Measurements from ENCODE around the gene SNX18.

The SNX18 gene

DNA sequence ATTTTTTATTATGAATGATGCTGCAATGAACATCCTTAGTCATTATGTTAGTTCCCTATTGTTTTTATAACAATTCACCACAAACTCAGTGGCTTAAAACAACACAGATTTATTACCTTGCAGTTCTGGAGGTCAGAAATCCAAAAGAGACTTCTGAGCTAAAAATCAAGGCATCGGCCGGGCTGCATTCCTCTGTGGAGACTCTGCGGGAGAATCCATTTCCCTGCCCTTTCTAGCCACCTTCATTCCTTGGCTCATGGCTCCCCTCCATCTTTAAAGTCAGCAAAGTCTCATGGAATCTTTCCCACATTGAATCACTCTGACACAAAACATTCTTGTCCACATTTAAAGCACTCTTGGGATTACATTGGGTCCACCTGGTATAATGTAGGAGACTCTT lies 38.6 kb downstream of the SNX18 start:
- Histone ChIP-seq H3K4me3 (ENCODE audit: low read length in 2 of 2) (no peak overlapping the region), H3K4me1 (ENCODE audit: control insufficient read depth in 2 of 2, insufficient read depth in 1 of 2, low read depth in 1 of 2, low read length in 2 of 2) (no peaks in the 10 kb centered on the region), H3K14ac (ENCODE audit: low read length) (no peak overlapping the region), H3K4ac (ENCODE audit: low read length) (no peak overlapping the region), H2AFZ (ENCODE audit: low read length) (no peak overlapping the region), H2AK5ac (ENCODE audit: low read depth, low read length) (no peak overlapping the region), H3K79me1 (ENCODE audit: low read depth, low read length) (no peaks in the 10 kb centered on the region), H2BK120ac (ENCODE audit: low read depth, low read length) (no peak overlapping the region), H2BK5ac (ENCODE audit: low read length) (no peak overlapping the region), H4K8ac (ENCODE audit: low read depth, low read length) (no peak overlapping the region), H3K9ac (ENCODE audit: low read depth, low read length, poor library complexity) (no peak overlapping the region), H2BK15ac (ENCODE audit: low read length) (no peak overlapping the region), H3K23ac (ENCODE audit: low read depth, low read length, poor library complexity) (no peak overlapping the region), H3K36me3 (replicated peaks in 1 of 2; ENCODE audit: control insufficient read depth in 2 of 2, insufficient read depth in 2 of 2, low read length in 2 of 2) (no peaks in the 10 kb centered on the region), H3K27me3 (ENCODE audit: control insufficient read depth in 3 of 3, insufficient read depth in 3 of 3, low read depth in 1 of 3, low read length in 3 of 3) (no peaks in the 10 kb centered on the region), H2BK12ac (ENCODE audit: low read length) (no peak overlapping the region), H3K4me2 (ENCODE audit: insufficient read depth, low read length, poor library complexity, severe bottlenecking) (no peak overlapping the region), H3K18ac (ENCODE audit: low read length) (no peak overlapping the region), H3K27ac (replicated peaks; ENCODE audit: low read length) (no peak overlapping the region), H3K9me3 (replicated peaks in 1 of 2; ENCODE audit: control insufficient read depth in 2 of 2, insufficient read depth in 1 of 2, low read depth in 1 of 2, low read length in 2 of 2) (no peaks in the 10 kb centered on the region), H4K91ac (ENCODE audit: low read depth, low read length, poor library complexity) (no peak overlapping the region)
- DNase-seq (ENCODE audit: low spot score), result no peak
- no CpG with 5 or more reads among the region's 3 CpGs for WGBS, 2 donors (ENCODE audit: extremely low coverage in 2 of 2, insufficient read length in 2 of 2, insufficient replicate concordance in 1 of 2)

- Histone ChIP-seq H3K9ac (ENCODE audit: low read depth, low read length, poor library complexity) (no peak overlapping the region), H4K8ac (ENCODE audit: low read depth, low read length) (no peak overlapping the region), H4K91ac (ENCODE audit: low read depth, low read length, poor library complexity) (no peak overlapping the region), H3K14ac (ENCODE audit: low read length) (no peak overlapping the region), H3K79me1 (ENCODE audit: low read depth, low read length) (no peaks in the 10 kb centered on the region), H3K36me3 (replicated peaks in 1 of 2; ENCODE audit: control insufficient read depth in 2 of 2, insufficient read depth in 2 of 2, low read length in 2 of 2) (no peaks in the 10 kb centered on the region), H3K9me3 (replicated peaks in 1 of 2; ENCODE audit: control insufficient read depth in 2 of 2, insufficient read depth in 1 of 2, low read depth in 1 of 2, low read length in 2 of 2) (no peaks in the 10 kb centered on the region), H2BK15ac (ENCODE audit: low read length) (no peak overlapping the region), H3K27ac (replicated peaks; ENCODE audit: low read length) (no peak overlapping the region), H3K4ac (ENCODE audit: low read length) (no peak overlapping the region), H3K4me1 (ENCODE audit: control insufficient read depth in 2 of 2, insufficient read depth in 1 of 2, low read depth in 1 of 2, low read length in 2 of 2) (no peaks in the 10 kb centered on the region), H3K4me3 (ENCODE audit: low read length in 2 of 2) (no peak overlapping the region), H2AK5ac (ENCODE audit: low read depth, low read length) (no peak overlapping the region), H3K23ac (ENCODE audit: low read depth, low read length, poor library complexity) (no peak overlapping the region), H2BK5ac (ENCODE audit: low read length) (no peak overlapping the region), H3K18ac (ENCODE audit: low read length) (no peak overlapping the region), H2BK120ac (ENCODE audit: low read depth, low read length) (no peak overlapping the region), H3K4me2 (ENCODE audit: insufficient read depth, low read length, poor library complexity, severe bottlenecking) (no peak overlapping the region), H3K27me3 (ENCODE audit: control insufficient read depth in 3 of 3, insufficient read depth in 3 of 3, low read depth in 1 of 3, low read length in 3 of 3) (no peaks in the 10 kb centered on the region), H2BK12ac (ENCODE audit: low read length) (no peak overlapping the region), H2AFZ (ENCODE audit: low read length) (no peak overlapping the region)
- no CpG with 5 or more reads among the region's 1 CpG for WGBS, 2 donors (ENCODE audit: extremely low coverage in 2 of 2, insufficient read length in 2 of 2, insufficient replicate concordance in 1 of 2)
- DNase-seq (ENCODE audit: low spot score), result no peak
These were observed 40.8 kb downstream of the SNX18 start for GRCh38 chr5:54558362-54558761.

DNA sequence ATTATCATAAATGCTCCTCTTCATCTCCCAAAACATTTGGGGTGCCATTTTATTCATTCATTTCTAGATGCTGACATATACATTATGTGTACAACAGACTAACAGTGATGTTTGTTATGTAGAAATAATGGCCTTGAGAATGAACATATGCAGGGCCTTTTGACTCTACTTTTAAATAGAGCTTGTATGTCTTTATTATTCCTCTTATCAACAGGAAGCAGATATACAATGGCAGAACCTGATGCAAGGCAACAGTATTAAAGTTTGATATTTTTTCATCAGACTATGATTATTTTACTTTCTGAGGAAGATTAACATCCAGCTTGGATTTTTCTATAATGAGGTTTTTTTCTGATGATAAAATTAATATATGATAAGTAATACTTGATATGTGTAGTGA lies 44.1 kb downstream of the SNX18 start:
- H4K91ac ChIP-seq (ENCODE audit: low read depth, low read length, poor library complexity), result no peak overlapping the region
- H3K23ac ChIP-seq (ENCODE audit: low read depth, low read length, poor library complexity), result no peak overlapping the region
- H3K4ac ChIP-seq (ENCODE audit: low read length), result no peak overlapping the region
- no peak overlapping the region for H3K4me2 ChIP-seq (ENCODE audit: insufficient read depth, low read length, poor library complexity, severe bottlenecking)
- H2BK5ac ChIP-seq (ENCODE audit: low read length), result no peak overlapping the region
- H3K18ac ChIP-seq (ENCODE audit: low read length), result no peak overlapping the region
- no peak overlapping the region for H4K8ac ChIP-seq (ENCODE audit: low read depth, low read length)
- H2BK15ac ChIP-seq (ENCODE audit: low read length), result no peak overlapping the region
- no peak overlapping the region for H2AK5ac ChIP-seq (ENCODE audit: low read depth, low read length)
- H3K79me1 ChIP-seq (ENCODE audit: low read depth, low read length), result no peaks in the 10 kb centered on the region
- H2AFZ ChIP-seq (ENCODE audit: low read length), result no peak overlapping the region
- no peaks in the 10 kb centered on the region for H3K9me3 ChIP-seq (replicated peaks in 1 of 2; ENCODE audit: control insufficient read depth in 2 of 2, insufficient read depth in 1 of 2, low read depth in 1 of 2, low read length in 2 of 2)
- H2BK120ac ChIP-seq (ENCODE audit: low read depth, low read length), result no peak overlapping the region
- H3K14ac ChIP-seq (ENCODE audit: low read length), result no peak overlapping the region
- H3K4me1 ChIP-seq (ENCODE audit: control insufficient read depth in 2 of 2, insufficient read depth in 1 of 2, low read depth in 1 of 2, low read length in 2 of 2), result no peaks in the 10 kb centered on the region
- no peak overlapping the region for H3K4me3 ChIP-seq (ENCODE audit: low read length in 2 of 2)
- no peaks in the 10 kb centered on the region for H3K36me3 ChIP-seq (replicated peaks in 1 of 2; ENCODE audit: control insufficient read depth in 2 of 2, insufficient read depth in 2 of 2, low read length in 2 of 2)
- DNase-seq (ENCODE audit: low spot score), result no peak
- H3K27me3 ChIP-seq (ENCODE audit: control insufficient read depth in 3 of 3, insufficient read depth in 3 of 3, low read depth in 1 of 3, low read length in 3 of 3), result no peaks in the 10 kb centered on the region
- H3K9ac ChIP-seq (ENCODE audit: low read depth, low read length, poor library complexity), result no peak overlapping the region
- no peak overlapping the region for H2BK12ac ChIP-seq (ENCODE audit: low read length)
- no peak overlapping the region for H3K27ac ChIP-seq (replicated peaks; ENCODE audit: low read length)

- no peak overlapping the region for H2BK12ac ChIP-seq (ENCODE audit: low read length)
- no peak overlapping the region for H2AK5ac ChIP-seq (ENCODE audit: low read depth, low read length)
- H3K14ac ChIP-seq (ENCODE audit: low read length), result no peak overlapping the region
- no CpG with 5 or more reads among the region's 1 CpG for WGBS, 2 donors (ENCODE audit: extremely low coverage in 2 of 2, insufficient read length in 2 of 2, insufficient replicate concordance in 1 of 2)
- no peak overlapping the region for H4K91ac ChIP-seq (ENCODE audit: low read depth, low read length, poor library complexity)
- H2BK120ac ChIP-seq (ENCODE audit: low read depth, low read length), result no peak overlapping the region
- no peaks in the 10 kb centered on the region for H3K27me3 ChIP-seq (ENCODE audit: control insufficient read depth in 3 of 3, insufficient read depth in 3 of 3, low read depth in 1 of 3, low read length in 3 of 3)
- H3K23ac ChIP-seq (ENCODE audit: low read depth, low read length, poor library complexity), result no peak overlapping the region
- H2AFZ ChIP-seq (ENCODE audit: low read length), result no peak overlapping the region
- H3K4me3 ChIP-seq (ENCODE audit: low read length in 2 of 2), result no peak overlapping the region
- H3K36me3 ChIP-seq (replicated peaks in 1 of 2; ENCODE audit: control insufficient read depth in 2 of 2, insufficient read depth in 2 of 2, low read length in 2 of 2), result no peaks in the 10 kb centered on the region
- H3K18ac ChIP-seq (ENCODE audit: low read length), result no peak overlapping the region
- H3K4me2 ChIP-seq (ENCODE audit: insufficient read depth, low read length, poor library complexity, severe bottlenecking), result no peak overlapping the region
- H2BK15ac ChIP-seq (ENCODE audit: low read length), result no peak overlapping the region
- H2BK5ac ChIP-seq (ENCODE audit: low read length), result no peak overlapping the region
- peaks cover 0 to 2% of the 10 kb centered on the region in 2 donors for H3K9me3 ChIP-seq (replicated peaks in 1 of 2; ENCODE audit: control insufficient read depth in 2 of 2, insufficient read depth in 1 of 2, low read depth in 1 of 2, low read length in 2 of 2)
- no peak for DNase-seq (ENCODE audit: low spot score)
- H3K4ac ChIP-seq (ENCODE audit: low read length), result no peak overlapping the region
- H4K8ac ChIP-seq (ENCODE audit: low read depth, low read length), result no peak overlapping the region
- no peaks in the 10 kb centered on the region for H3K79me1 ChIP-seq (ENCODE audit: low read depth, low read length)
- H3K4me1 ChIP-seq (ENCODE audit: control insufficient read depth in 2 of 2, insufficient read depth in 1 of 2, low read depth in 1 of 2, low read length in 2 of 2), result no peaks in the 10 kb centered on the region
- no peak overlapping the region for H3K27ac ChIP-seq (replicated peaks; ENCODE audit: low read length)
- H3K9ac ChIP-seq (ENCODE audit: low read depth, low read length, poor library complexity), result no peak overlapping the region
These were observed 45.7 kb downstream of the SNX18 start for GRCh38 chr5:54563083-54563761.
